GM21360 (cell line): ENCODE results near the gene RNF212.

Experiments
- ATAC-seq: cut with Tn5 transposase; IDR thresholded peaks from one replicate; pipeline ENCODE4 v1.9.1; 2021; ENCODE audit warnings: mild to moderate bottlenecking, moderate library complexity; ENCODE audit not compliant: unreplicated experiment

The RNF212 gene

GRCh38 chr4:1116838-1117237 lies 3.5 kb upstream of the RNF212 start:
- ATAC-seq: no peak

GRCh38 chr4:1115528-1116293 lies 2.3 kb upstream of the RNF212 start:
- ATAC-seq: no peak

- no peak for ATAC-seq
Observed at GRCh38 chr4:1112821-1113182, 562 bp downstream of the RNF212 start.

DNA sequence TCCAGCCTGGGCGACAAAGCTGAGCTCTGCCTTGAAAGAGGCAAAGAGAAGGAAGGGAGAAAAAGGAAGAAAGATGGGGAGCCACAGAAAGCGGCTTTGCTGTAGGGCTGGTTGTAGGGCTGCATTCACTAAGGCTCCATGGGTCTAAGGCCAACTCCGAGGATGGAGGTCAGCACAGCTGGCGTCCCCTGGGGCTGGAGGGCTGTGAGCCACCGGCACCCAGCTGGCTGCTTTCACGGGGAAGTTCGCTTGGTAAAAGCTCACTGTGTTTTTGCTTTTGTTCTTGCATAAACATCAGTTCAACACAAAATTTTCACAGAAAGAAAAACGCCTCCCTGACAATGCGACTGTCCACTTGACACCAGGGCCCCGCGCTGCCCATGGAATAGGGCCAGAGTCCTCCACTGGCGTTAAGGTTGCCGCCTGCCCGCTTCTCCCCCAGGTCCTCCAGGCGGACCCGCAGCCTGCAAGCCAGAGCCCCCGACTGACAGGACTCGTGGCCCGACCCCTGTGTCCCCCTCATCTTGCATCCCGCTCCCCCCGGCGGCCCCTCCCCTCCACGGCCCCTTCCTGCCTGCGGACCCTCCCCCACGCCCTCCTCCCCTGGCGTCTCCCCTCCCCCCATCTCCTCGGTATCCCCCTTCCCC lies 1.1 kb downstream of the RNF212 start:
- no peak for ATAC-seq

DNA sequence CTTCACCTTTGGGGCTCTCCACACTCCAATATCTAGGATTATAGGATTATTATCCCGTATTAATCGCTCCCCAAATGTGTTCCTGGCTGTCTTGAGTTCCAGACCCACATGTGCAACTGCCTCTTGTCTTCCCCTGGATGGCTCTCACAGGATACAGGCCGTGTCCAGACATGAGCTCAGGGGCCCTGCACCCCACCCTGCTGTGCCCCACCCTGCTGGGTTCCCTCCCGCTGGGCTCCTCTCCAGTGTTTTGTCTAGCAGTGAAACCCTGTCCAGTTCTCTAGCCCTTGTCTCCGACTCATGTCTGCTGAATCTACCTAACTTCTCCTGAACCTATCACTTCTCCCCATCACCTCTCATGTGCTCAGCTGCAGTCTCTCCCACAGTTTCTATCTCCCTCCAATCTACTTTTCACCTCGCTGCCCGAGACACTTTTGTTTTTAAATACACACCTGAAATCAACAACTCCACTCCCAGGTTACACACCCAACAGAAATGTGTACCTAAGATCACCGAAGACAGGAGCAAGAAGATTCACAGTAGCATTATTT lies 2.0 kb downstream of the RNF212 start:
- no peak for ATAC-seq

DNA sequence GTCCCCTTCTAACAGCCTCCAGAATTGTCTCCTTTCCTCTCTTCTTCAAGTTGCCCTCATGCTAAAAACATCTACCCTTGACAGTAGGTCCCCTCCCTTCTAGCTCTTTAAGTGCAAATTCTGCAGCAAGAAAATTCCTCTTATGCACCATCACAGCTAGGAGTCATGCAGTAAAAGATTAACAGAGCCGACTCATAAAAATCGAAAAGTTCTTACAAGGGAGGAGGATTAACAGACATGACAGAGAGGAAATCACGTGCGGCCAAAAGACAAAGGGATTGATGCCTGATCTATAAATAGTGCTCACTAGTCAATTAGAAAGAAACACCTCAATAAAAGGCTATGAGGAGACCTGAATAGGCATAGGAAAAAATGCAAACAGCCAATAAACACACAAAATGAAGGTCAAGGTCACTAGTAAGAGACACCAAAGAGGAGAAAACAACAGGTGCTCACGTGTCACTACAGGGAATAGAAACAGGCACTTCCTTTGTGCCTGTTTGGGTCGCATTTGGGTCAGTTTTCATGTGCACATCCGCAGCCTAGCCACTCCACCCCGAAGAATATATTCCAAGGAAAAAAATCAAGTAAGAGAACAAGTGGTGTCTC lies 3.4 kb downstream of the RNF212 start:
- ATAC-seq: no peak

GRCh38 chr4:1109333-1109732 lies 4.0 kb downstream of the RNF212 start:
- no peak for ATAC-seq

DNA sequence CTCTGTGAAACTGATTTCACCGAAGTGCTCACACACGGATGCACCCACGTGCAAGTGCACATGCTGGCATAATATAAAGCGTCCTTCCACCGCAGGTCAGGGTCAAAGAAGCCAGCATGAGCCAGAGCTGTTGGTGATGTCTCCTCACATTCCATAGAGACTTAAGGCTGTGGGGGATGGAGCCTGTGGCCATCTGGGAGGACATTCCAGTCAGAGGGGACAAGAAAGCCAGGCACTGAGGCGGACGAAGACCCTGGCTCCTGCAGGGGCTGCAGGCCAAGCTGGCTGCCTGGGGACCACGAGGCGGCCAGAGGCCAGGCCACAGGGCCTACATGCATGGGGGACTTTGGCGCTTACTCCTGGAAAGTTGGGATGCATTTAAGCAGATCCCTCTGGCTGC lies 7.7 kb downstream of the RNF212 start:
- no peak for ATAC-seq

DNA sequence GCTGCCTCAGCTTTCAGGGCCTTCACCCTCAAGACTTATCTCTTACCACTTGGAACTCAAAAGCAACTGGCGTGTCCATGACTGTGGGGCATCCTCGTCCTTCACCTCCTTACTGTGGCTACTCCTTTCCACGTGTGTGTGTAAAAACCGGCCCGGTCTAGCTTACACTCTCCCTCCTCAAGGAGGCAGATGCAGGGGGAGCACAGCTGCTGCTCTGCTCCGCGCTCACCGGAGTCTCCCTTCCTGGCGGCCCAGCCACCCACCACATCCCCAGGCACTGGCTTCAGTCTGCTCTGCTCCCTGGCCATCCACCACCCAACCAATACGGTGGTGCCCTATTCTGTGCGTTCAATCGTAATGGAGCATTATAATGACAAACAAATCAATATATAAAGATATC lies 8.3 kb downstream of the RNF212 start:
- ATAC-seq: no peak

DNA sequence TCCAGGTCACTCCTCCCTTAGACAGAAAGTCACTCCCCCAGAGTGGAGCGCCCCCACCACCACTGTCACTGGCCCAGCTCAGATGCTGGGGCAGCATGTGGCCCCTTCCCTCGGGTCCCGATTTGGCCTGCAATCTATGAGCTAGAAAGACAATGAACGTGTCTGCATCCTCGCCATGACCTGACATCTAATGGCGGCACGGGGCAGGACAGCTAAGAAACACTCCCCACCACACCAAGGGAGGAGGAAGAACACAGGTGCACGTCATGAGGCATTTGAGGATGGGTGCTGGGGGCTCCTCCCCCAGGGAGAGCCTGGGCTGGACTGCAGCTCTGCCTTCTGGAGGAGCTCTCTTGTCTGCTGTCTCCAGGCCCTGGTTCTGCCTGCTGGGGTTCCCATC lies 8.7 kb downstream of the RNF212 start:
- ATAC-seq: no peak

DNA sequence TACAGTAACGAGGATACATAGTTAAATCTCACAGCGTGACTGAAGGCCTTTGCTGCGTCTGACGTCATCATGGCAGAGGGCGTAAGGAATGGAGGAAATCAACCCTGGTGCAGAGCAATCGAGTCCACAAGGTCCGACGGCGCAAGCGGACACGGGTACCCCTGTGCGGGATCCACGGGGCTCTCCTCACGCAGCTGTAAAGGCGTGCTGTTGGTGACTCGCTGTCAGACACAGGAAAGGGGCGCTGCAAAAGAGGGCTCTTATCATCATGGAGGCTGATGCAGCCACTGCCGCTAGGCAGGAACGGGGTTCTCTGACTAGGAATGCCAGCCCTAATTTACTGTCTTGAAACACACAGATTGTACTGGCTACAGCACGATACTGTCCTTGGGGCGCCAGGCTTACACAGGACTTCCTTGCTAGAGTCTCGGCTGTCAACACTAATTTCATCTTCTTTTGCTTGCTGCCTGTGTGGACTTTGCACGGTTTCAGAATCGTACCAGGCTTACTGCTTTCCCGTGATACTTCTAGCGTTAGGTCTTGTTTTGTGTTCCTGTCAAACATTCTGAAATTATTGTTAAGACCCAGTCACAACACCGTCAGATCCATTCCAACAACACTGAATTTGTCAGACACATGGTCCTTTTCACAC lies 13.6 kb downstream of the RNF212 start:
- ATAC-seq: no peak

DNA sequence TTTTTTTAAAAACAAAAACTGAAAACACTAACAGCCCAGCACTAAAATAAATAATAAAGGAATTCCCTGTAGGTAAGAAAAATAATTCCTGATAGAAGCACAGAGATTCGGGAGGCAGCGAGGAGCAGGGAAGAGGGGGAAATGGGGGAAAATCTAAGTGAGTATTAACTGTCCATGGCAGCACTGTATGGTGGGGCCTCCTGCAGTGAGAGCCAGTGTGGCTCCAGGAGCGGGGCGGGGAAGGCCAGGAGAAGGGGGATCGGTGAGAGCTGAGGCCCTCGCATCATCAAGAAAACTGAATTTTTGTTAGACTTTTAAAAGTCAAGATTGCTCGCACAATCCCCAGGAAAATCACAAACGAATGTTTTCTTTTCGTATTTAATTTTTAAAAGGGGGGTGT lies 14.1 kb downstream of the RNF212 start:
- no peak for ATAC-seq

DNA sequence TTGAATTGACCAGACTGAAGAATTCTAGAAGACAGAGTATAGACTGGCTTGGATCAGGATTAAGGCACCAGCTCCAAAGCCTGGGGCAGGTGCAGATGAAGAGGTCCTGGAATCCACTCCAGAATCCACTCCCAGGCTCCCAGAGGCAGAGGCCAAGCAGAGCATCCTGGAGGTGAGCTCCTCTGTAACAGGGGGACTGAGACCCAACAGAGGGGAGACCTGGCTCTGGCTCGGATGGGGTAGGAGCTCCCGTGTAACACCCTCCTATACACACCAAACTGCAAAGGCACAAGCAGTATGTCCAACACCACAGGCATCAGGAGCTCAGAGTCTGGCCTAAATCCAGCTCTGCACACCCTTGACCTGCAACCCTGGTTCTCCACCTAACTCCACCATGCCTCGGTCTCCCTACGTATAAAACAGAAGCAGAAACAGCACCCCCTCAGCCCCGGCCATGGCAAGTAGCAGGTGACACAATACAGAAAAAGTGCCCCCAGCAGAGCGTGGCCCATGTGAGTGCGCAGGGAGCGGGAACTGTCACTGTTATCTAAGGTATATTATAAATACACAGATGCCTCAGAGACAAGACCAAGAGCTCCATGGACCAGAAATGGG lies 14.9 kb downstream of the RNF212 start:
- ATAC-seq: no peak

GRCh38 chr4:1097553-1097952 lies 15.8 kb downstream of the RNF212 start:
- no peak for ATAC-seq

DNA sequence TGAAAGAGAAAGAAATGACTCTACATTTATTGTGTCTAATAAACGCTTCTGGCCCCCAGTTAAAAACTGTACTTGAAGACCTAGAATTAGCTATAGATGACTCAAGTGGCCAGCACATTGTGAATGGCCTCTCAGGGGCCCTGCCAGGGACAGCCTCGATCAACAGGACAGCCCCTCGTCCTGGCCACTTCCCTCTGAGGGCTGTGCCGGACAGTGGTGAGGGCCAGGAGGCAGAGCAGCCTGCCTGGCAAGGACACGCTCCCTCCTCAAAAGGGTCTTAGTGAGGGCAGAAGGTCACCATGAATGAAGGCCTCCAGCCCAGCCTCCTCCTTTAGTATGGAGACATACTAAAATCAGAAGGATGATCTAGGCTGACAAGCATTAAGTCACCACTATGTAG lies 16.5 kb downstream of the RNF212 start:
- ATAC-seq: no peak

DNA sequence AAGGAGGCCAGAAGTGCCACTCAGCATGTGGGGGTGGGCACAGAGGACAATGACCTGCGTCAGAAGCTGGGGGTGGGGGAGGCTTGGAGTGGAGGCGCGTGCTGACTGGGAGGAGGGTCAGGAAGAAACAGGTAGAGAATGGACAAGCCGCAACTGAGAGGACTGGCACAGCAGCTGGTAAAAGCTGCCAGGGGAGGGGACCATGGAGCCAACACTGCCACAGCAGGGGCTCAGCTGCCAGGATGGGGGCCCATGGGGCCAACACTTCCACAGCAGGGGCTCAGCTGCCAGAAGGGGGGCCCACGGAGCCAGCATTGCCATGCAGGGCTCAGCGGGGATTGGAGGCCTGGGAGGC lies 19.1 kb downstream of the RNF212 start:
- no peak for ATAC-seq

DNA sequence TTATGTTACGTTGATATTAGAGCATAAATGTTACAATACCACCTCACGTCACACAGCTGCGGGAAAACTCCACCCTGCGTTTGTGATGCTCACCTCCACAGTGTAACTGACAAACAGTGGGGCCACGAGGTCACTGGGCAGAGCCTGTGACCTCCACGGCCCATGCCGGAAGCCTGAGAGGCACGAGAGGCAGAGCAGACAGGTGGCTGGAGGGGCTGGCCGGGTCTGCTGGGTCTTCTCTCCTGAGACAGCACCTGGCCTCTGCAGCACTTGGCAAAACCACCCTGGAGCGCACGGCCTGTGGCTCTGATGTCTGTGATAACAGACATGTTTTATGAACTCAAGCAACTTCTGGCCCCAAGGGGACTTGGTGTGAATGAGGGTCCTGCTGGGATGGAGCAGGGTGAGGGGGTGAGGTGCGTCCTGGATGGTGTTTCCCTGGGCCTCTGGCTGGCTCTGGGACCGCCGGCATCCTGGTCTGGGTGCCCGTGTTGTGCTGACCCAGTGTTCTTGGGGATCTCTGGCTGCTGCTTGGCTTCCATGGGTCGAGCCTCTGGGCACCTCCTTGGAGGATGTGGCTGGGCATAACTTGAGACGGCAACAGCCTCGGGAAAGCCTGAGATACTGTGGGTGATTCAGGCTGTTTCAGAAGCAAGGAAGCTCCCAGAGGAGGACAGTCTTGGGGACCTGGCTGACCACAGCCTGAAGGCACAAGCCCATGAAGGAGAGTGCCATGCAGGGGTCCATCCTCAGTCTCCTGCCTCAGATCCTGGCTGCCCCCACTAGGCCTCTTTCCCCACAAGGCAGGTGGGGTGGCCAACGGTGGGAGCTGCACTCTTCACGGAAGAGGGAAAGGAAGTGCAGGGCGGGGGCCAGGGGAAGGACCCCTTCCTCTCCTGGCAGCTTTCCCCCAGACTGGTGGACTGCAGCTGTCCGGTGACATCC lies 19.7 kb downstream of the RNF212 start:
- no peak for ATAC-seq

DNA sequence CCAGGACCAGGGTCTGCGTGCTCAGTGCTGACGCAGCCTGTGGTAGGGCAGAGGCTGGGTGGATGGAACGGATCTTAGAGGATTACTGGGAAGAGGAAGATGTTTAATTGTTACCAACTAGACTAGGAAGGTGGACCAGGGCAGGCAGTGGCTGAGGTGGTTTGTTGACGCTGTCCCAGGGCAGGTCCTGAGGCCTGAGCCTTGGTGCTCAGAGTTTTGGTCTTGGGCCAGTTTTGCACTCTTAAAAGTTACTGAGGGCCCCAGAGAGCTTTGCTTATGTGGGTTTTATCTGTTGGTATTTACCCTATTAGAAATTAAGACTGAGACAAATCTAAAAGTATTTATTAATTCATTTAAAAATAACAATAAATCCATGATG lies 20.4 kb downstream of the RNF212 start:
- ATAC-seq: no peak

- no peak for ATAC-seq
Observed at GRCh38 chr4:1092026-1092982, 21.1 kb downstream of the RNF212 start.
